Esophagus squamous epithelium (tissue), 4 donors: ENCODE results near the gene MGST3.

Source experiments
- CTCF ChIP-seq, 6 experiments: fragments of 450-650 bp in 4 of 6; fragments of 200-600 bp in 2 of 6; sonication (generic) in 2 of 6; IDR thresholded peaks; one replicate each; pipeline ENCODE4 v1.5.1; 2016 to 2019; ENCODE audit warnings: antibody characterized with exemption in 6 of 6, mild to moderate bottlenecking in 4 of 6, moderate library complexity in 4 of 6
- POLR2A ChIP-seq, 4 donors: fragments of 450-650 bp; IDR thresholded peaks; one replicate each; pipeline ENCODE4 v1.6.1; 2017; ENCODE audit warnings: antibody characterized with exemption in 4 of 4, mild to moderate bottlenecking in 4 of 4, moderate library complexity in 3 of 4

GRCh38 chr1:165679282-165680036, 48.4 kb downstream of the MGST3 start:
- no peak for TF ChIP-seq CTCF (IDR thresholded peaks at IDR 0.05)
- TF ChIP-seq POLR2A (IDR thresholded peaks at IDR 0.05) = no peak
